Endothelial cell of umbilical vein (primary cell): ENCODE measurements around the gene RHOV. TPM values are rescaled to one million over a fixed set of nuclear protein-coding genes. Genes with fewer than 3 reads are reported as not detected.

Experiments used
- BruUV-seq: library from RNA; stranded (reverse); fragments of 400-500 nt; replicated peaks from 2 replicates; lab custom pipeline; 2021; lab: Mats Ljungman, UMichigan
- CTCF ChIA-PET: fragments of 300-600, 350-600 bp; sonication (Branson Sonifier 250); formaldehyde crosslinking; loops from one replicate; lab custom pipeline; 2021; ENCODE audit warnings: antibody characterized with exemption, inconsistent platforms; lab: Charles Lee
- POLR2A ChIA-PET: fragments of 300-600, 350-600 bp; sonication (Branson Sonifier 250); formaldehyde crosslinking; loops from one replicate; lab custom pipeline; 2021; ENCODE audit warnings: antibody characterized with exemption, inconsistent platforms; lab: Charles Lee
- DNase-seq: peaks from one replicate; pipeline ENCODE4 v3.0.0-alpha.2; 2011; ENCODE audit warnings: low read depth, low spot score
- FAIRE-seq: peaks from 2 replicates; lab custom pipeline; 2011; peaks lifted over from hg19 to GRCh38; lab: Jason Lieb, UNC
- H2AFZ ChIP-seq: 2 replicates; pipeline ENCODE4 v1.6.0; 2012; ENCODE audit warnings: low read depth, low read length, control low read depth, inconsistent platforms
- H3K27ac ChIP-seq: 2 replicates; pipeline ENCODE4 v1.5.1; 2011; ENCODE audit warnings: low read depth, mild to moderate bottlenecking, control low read depth, low read length, moderate library complexity; ENCODE audit not compliant: insufficient read depth
- H3K27me3 ChIP-seq, 2 experiments: 2 replicates each; pipeline versions ENCODE4 v1.6.0 to v1.6.1; 2011; ENCODE audit warnings: low read length in 2 of 2, mixed read lengths in 1 of 2; ENCODE audit not compliant: control insufficient read depth in 2 of 2, insufficient read depth in 2 of 2
- H3K36me3 ChIP-seq, 2 experiments: 2 replicates in 1 of 2; 3 replicates in 1 of 2; pipeline ENCODE4 v1.5.1; 2011; ENCODE audit warnings: low read length in 2 of 2, mild to moderate bottlenecking in 1 of 2, moderate library complexity in 1 of 2; ENCODE audit not compliant: control insufficient read depth in 2 of 2, insufficient read depth in 2 of 2; ENCODE audit errors: extremely low read depth in 1 of 2
- H3K4me1 ChIP-seq: 3 replicates; pipeline ENCODE4 v1.5.1; 2011; ENCODE audit warnings: mild to moderate bottlenecking, low read length; ENCODE audit not compliant: control insufficient read depth, insufficient read depth; ENCODE audit errors: extremely low read depth
- H3K4me2 ChIP-seq: 2 replicates; pipeline ENCODE4 v1.6.1; 2011; ENCODE audit warnings: low read length, control low read depth, mixed read lengths; ENCODE audit not compliant: insufficient read depth
- H3K4me3 ChIP-seq, 3 experiments: fragments of 200-600 bp in 1 of 3; sonication (generic), shearing (Covaris generic) in 1 of 3; replicated peaks in 1 of 3; 2 replicates each; pipeline ENCODE4 v1.5.1; 2011 to 2016; ENCODE audit warnings: control low read depth in 3 of 3, low read length in 3 of 3, mild to moderate bottlenecking in 2 of 3, inconsistent platforms in 1 of 3, low read depth in 1 of 3, moderate library complexity in 1 of 3; ENCODE audit not compliant: insufficient read depth in 1 of 3
- H3K79me2 ChIP-seq: 2 replicates; pipeline ENCODE4 v1.6.0; 2012; ENCODE audit warnings: low read length, inconsistent platforms; ENCODE audit not compliant: control insufficient read depth, insufficient read depth
- H3K9ac ChIP-seq: replicated peaks from 2 replicates; pipeline ENCODE3; 2011; ENCODE audit warnings: low read length, control low read depth; ENCODE audit not compliant: insufficient read depth; ENCODE audit errors: extremely low read depth
- H3K9me1 ChIP-seq: replicated peaks from 3 replicates; pipeline ENCODE4 v1.6.0; 2011; ENCODE audit warnings: mild to moderate bottlenecking, low read length; ENCODE audit not compliant: control insufficient read depth, insufficient read depth; ENCODE audit errors: extremely low read depth
- H3K9me3 ChIP-seq: replicated peaks from 2 replicates; pipeline ENCODE4 v1.5.1; 2012; ENCODE audit warnings: low read length, inconsistent platforms; ENCODE audit not compliant: control insufficient read depth, insufficient read depth
- H4K20me1 ChIP-seq: replicated peaks from 2 replicates; pipeline ENCODE3; 2011; ENCODE audit warnings: mild to moderate bottlenecking, low read length; ENCODE audit not compliant: control insufficient read depth, insufficient read depth; ENCODE audit errors: extremely low read depth
- CTCF ChIP-seq, 2 donors: IDR thresholded peaks; 1 replicate in 1 of 2; 2 replicates in 1 of 2; pipeline ENCODE4 v1.5.1; 2011; ENCODE audit warnings: low read length in 2 of 2, mild to moderate bottlenecking in 2 of 2, moderate library complexity in 2 of 2, control low read depth in 1 of 2, inconsistent platforms in 1 of 2, low read depth in 1 of 2; ENCODE audit not compliant: insufficient read depth in 1 of 2; ENCODE audit errors: extremely low read depth in 1 of 2
- EZH2 ChIP-seq: IDR thresholded peaks from 2 replicates; pipeline ENCODE4 v1.6.1; 2012; ENCODE audit warnings: borderline replicate concordance, low read depth, mild to moderate bottlenecking, moderate library complexity, low read length, inconsistent platforms; ENCODE audit not compliant: severe bottlenecking
- FOS ChIP-seq: IDR thresholded peaks from 2 replicates; pipeline ENCODE4 v1.6.1; 2011; ENCODE audit warnings: mild to moderate bottlenecking, low read length, moderate library complexity, borderline replicate concordance; ENCODE audit not compliant: insufficient read depth
- GATA2 ChIP-seq: IDR thresholded peaks from 2 replicates; pipeline ENCODE4 v1.7.0; 2011; ENCODE audit warnings: low read depth, mild to moderate bottlenecking, moderate library complexity, mixed read lengths, low read length; ENCODE audit not compliant: insufficient read length, insufficient read depth
- JUN ChIP-seq: IDR thresholded peaks from 2 replicates; pipeline ENCODE4 v1.6.1; 2011; ENCODE audit warnings: borderline replicate concordance, low read depth; ENCODE audit not compliant: insufficient read length, insufficient read depth
- MYC ChIP-seq: IDR thresholded peaks from one replicate; pipeline ENCODE4 v1.6.1; 2011; ENCODE audit warnings: mild to moderate bottlenecking, low read depth, low read length
- POLR2A ChIP-seq: IDR thresholded peaks from 2 replicates; pipeline ENCODE4 v1.6.1; 2012; ENCODE audit warnings: low read depth, mild to moderate bottlenecking, control low read depth, low read length
- POLR2AphosphoS5 ChIP-seq: IDR thresholded peaks from 2 replicates; pipeline ENCODE4 v1.6.1; 2012; ENCODE audit warnings: low read depth, mild to moderate bottlenecking, control low read depth, low read length, moderate library complexity; ENCODE audit not compliant: insufficient read depth
- dilution Hi-C: fragments of 300-500 bp; cut with MboI; formaldehyde crosslinking; loops from one replicate; pipeline ENCODE4 v1.15.0; 2019; ENCODE audit warnings: low sequenced_read_pairs; ENCODE audit not compliant: extremely low pct_ligation_motif_present
- intact Hi-C: fragments of 100-400 bp; cut with micrococcal nuclease; formaldehyde crosslinking; loops from one replicate; pipeline ENCODE4 v1.10.0; 2022
- polyA plus RNA-seq, 4 experiments: library from polyadenylated mRNA; depleted of rRNA in 3 of 4; stranded (reverse) in 3 of 4; unstranded in 1 of 4; fragments of >200 nt; gene quantifications; 2 replicates each; pipeline versions ENCODE4 v1.2.1 to v1.2.3, GENCODE V29; 2011 to 2012; ENCODE audit warnings: missing spikeins in 1 of 4
- total RNA-seq: library from RNA; stranded (reverse); gene quantifications from 2 replicates; pipeline ENCODE4 v1.2.3, GENCODE V29; 2021
- TF ChIP-seq, protein P1 (sequence below): IDR thresholded peaks from 2 replicates; pipeline ENCODE4 v1.6.1; 2011; ENCODE audit not compliant: insufficient read depth, insufficient read length

The RHOV gene
- total and polyA plus RNA-seq, 2 donors (not counting 3 experiments of a cell fraction or from before 2014, with no cell fraction given), result 0.15 to 0.20 TPM

DNA sequence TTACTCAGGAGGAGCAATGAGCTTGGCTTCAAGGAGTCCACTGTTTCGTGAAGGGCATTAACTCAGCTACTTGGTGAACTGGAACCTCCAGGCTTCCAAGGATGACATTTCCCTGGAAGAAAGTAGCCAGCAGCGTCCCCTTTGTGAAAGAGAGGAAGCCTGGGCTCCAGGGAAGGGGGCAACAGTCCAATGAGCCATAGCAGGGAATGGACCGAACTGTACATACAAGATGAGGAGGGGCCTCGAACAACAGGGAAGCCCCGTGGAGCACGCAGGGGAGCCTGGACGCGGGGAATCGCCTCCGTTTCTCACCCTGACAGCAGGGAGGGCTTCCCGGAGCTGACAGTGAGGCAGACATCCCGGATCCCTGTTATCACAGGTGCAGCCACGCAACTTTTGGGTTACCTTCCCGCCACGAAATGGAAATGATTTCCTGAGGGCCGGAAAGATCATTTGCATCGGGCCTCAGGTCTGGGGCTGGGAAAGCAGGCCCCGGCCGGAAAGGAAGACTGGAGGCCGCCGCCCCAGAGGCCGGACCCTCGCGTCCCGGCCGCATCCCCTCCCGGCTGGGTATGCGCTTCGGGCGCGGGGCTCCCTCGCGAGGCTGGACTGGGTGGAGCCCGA lies 30.7 kb downstream of the RHOV start:
- DNase-seq (no peak), FAIRE-seq (no peak)
- no peak overlapping the region for H3K9ac ChIP-seq
- intact Hi-C loops, result no loop called here
- ChIA-PET POLR2A (no interaction called here), CTCF (interaction anchor here (0.9 to 8.3 kb wide), 6 partner anchors 15 to 110 kb away, joined by 3 to 71 read pairs (median 6); partner anchors contain the start of gene CHAC1)
- H3K9me1 ChIP-seq, result no peaks in the 10 kb centered on the region
- H3K4me3 ChIP-seq, result no peak overlapping the region
- TF ChIP-seq EZH2 (peak; percentile 25), GATA2 (no peak)
- dilution Hi-C loops, result no loop called here
- H3K4me2 ChIP-seq, result no peak overlapping the region
- peaks cover 5% of the 10 kb centered on the region for H3K4me1 ChIP-seq
- H3K27me3 ChIP-seq, result peaks cover 11% of the 10 kb centered on the region in 2 experiments
- H3K36me3 ChIP-seq, result no peaks in the 10 kb centered on the region
- H3K27ac ChIP-seq, result no peak overlapping the region
- H3K79me2 ChIP-seq, result no peaks in the 10 kb centered on the region
- no peak overlapping the region for H2AFZ ChIP-seq
- no peaks in the 10 kb centered on the region for H4K20me1 ChIP-seq
- H3K9me3 ChIP-seq, result no peaks in the 10 kb centered on the region
- no TSS peak for BruUV-seq

GRCh38 chr15:40841741-40842140 lies 32.3 kb downstream of the RHOV start:
- CTCF ChIA-PET, result interaction anchor here (1.2 to 8.3 kb wide), 2 partner anchors 16 to 51 kb away, joined by 3 to 71 read pairs; no protein-coding TSS in a partner anchor

More at GRCh38 chr15:40841741-40842140, 32.3 kb downstream of the RHOV start:
- POLR2A ChIA-PET, result no interaction called here
- Histone ChIP-seq H3K9ac (no peak overlapping the region), H3K27me3 (peaks cover 11% of the 10 kb centered on the region in 2 experiments), H3K9me3 (no peaks in the 10 kb centered on the region), H3K4me2 (no peak overlapping the region), H2AFZ (no peak overlapping the region), H4K20me1 (no peaks in the 10 kb centered on the region), H3K4me3 (no peak overlapping the region), H3K4me1 (peaks cover 5% of the 10 kb centered on the region), H3K79me2 (no peaks in the 10 kb centered on the region), H3K27ac (no peak overlapping the region), H3K36me3 (no peaks in the 10 kb centered on the region), H3K9me1 (no peaks in the 10 kb centered on the region)
- dilution Hi-C loops, result no loop called here
- BruUV-seq, result no TSS peak
- FAIRE-seq (no peak), DNase-seq (no peak)
- TF ChIP-seq POLR2A, result no peak
- TF ChIP-seq POLR2AphosphoS5, result no peak
- no peak for TF ChIP-seq MYC
- TF ChIP-seq EZH2, result no peak
- no peak for TF ChIP-seq GATA2
- no peak for TF ChIP-seq CTCF (IDR thresholded peaks at IDR 0.05; ENCODE audit: extremely low read depth in 1 of 2, insufficient read depth in 1 of 2, low read depth in 1 of 2, low read length in 2 of 2)
- no peak for TF ChIP-seq JUN
- TF ChIP-seq, protein P1, sequence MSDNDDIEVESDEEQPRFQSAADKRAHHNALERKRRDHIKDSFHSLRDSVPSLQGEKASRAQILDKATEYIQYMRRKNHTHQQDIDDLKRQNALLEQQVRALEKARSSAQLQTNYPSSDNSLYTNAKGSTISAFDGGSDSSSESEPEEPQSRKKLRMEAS, result no peak
- TF ChIP-seq FOS, result no peak
- intact Hi-C loops, result no loop called here
